ENCODE measurements around the gene CCDC86.

Gene CCDC86

DNA sequence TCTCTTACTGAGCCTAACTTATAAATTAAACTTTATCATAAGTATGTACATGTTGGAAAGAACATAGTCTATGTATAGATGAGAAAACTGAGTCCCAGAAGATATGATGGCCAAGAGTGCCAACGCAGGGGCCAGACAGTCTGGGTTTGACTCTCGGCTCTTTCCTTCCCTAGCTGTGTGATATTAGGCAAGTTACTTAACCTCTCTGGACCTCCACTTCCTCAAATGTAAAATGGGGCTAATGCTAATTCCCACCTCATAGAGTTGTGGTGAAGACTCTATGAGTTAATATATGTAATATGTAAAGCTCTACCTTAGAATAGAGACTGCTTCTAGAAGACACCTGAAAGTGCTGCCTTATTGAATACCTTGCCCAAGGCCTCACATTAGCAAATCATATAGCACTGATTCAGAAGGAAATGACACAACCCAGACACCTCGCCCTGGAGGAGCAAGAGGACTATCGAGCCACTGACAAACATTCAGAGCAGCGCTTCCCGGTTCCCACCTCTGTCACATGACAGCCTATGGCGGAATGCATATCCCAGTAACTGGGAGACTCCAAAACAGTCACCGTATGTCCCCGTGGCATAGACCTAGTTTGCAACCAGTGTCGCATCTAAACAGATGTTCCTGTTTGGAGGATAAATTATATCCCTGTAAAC, 11.3 kb upstream of the CCDC86 start:
- peak; percentile 47 for ATAC-seq
- no peak for TF ChIP-seq ARNTL (CRISPR knock-in tag; IDR thresholded peaks at IDR 0.05; ENCODE audit: borderline replicate concordance, low read depth)
- no peak for TF ChIP-seq OSR1 (CRISPR knock-in tag; IDR thresholded peaks at IDR 0.05)
- no peak for TF ChIP-seq TOX (CRISPR knock-in tag; IDR thresholded peaks at IDR 0.05; ENCODE audit: borderline replicate concordance)
- TF ChIP-seq GLIS3 (CRISPR knock-in tag; IDR thresholded peaks at IDR 0.05): no peak
- no peak for TF ChIP-seq ESRRG (CRISPR knock-in tag; IDR thresholded peaks at IDR 0.05)
- TF ChIP-seq, protein P1, sequence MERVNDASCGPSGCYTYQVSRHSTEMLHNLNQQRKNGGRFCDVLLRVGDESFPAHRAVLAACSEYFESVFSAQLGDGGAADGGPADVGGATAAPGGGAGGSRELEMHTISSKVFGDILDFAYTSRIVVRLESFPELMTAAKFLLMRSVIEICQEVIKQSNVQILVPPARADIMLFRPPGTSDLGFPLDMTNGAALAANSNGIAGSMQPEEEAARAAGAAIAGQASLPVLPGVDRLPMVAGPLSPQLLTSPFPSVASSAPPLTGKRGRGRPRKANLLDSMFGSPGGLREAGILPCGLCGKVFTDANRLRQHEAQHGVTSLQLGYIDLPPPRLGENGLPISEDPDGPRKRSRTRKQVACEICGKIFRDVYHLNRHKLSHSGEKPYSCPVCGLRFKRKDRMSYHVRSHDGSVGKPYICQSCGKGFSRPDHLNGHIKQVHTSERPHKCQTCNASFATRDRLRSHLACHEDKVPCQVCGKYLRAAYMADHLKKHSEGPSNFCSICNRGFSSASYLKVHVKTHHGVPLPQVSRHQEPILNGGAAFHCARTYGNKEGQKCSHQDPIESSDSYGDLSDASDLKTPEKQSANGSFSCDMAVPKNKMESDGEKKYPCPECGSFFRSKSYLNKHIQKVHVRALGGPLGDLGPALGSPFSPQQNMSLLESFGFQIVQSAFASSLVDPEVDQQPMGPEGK (CRISPR knock-in tag; IDR thresholded peaks at IDR 0.05; ENCODE audit: borderline replicate concordance): no peak
- TF ChIP-seq, protein P2, sequence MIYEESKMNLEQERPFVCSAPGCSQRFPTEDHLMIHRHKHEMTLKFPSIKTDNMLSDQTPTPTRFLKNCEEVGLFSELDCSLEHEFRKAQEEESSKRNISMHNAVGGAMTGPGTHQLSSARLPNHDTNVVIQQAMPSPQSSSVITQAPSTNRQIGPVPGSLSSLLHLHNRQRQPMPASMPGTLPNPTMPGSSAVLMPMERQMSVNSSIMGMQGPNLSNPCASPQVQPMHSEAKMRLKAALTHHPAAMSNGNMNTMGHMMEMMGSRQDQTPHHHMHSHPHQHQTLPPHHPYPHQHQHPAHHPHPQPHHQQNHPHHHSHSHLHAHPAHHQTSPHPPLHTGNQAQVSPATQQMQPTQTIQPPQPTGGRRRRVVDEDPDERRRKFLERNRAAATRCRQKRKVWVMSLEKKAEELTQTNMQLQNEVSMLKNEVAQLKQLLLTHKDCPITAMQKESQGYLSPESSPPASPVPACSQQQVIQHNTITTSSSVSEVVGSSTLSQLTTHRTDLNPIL (CRISPR knock-in tag; IDR thresholded peaks at IDR 0.05; ENCODE audit: low read depth): no peak
- no peak for TF ChIP-seq ZNF70 (CRISPR knock-in tag; IDR thresholded peaks at IDR 0.05)
- no peak for TF ChIP-seq ISL1 (CRISPR knock-in tag; IDR thresholded peaks at IDR 0.05)
- TF ChIP-seq TCF4 (CRISPR knock-in tag; IDR thresholded peaks at IDR 0.05; ENCODE audit: borderline replicate concordance): no peak
- TF ChIP-seq ZFP3 (CRISPR knock-in tag; IDR thresholded peaks at IDR 0.05): no peak

DNA sequence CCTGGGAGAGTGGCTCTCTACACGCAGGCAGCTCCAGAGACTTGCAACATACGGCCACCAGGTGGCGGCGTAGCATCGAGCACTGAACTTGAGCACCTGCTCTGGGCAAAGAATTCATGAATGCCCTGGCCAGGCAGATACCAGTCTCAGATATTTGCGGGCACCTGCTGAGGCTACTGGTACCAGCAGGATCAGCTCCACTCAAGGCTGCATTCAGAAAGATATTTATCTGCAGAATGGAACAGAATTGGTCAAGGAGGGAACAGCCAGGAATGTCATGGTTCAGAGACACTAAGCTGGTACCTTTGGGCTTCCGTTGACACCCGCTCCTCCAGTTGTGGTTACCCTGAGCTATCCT, 10.8 kb upstream of the CCDC86 start:
- ATAC-seq: peak; percentile 98
- peak; percentile 83; the same call in 1 of the 2 replicates for TF ChIP-seq SNAI2 (CRISPR knock-in tag; IDR thresholded peaks at IDR 0.05)
- no peak for TF ChIP-seq GLIS3 (CRISPR knock-in tag; IDR thresholded peaks at IDR 0.05)

DNA sequence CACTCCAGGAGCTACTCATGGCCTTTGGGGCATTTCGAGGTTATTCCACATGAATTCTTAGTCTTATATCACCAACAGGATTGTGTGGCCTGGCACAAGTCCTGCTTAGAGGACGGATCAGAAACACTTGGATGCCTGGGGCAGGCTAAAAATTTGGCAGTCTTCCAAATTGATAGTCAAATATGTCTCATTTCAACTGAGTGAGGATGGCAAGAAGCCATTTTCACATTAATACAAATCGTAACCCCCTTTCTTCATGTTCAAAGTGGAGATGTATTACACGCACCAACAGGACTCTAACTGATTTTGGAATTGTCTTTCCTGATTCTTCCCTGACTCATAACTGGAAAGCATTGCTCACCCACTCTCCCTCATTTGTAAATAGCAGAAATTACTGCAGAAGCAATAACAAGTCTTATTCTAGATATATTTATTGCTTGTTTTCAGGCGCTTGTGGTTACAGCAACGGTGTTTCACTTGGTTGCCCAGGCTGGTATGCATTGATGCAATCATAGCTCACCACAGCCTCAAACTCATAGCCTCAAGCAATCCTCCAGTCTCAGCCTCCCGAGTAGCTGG, 10.3 kb upstream of the CCDC86 start:
- TF ChIP-seq, protein P2 (CRISPR knock-in tag; IDR thresholded peaks at IDR 0.05; ENCODE audit: low read depth): no peak
- TF ChIP-seq ZNF565 (CRISPR knock-in tag; conservative IDR thresholded peaks at IDR 0.05; ENCODE audit: low read depth): no peak
- TF ChIP-seq, protein P1 (CRISPR knock-in tag; IDR thresholded peaks at IDR 0.05; ENCODE audit: borderline replicate concordance): no peak
- TF ChIP-seq BACH2 (CRISPR knock-in tag; IDR thresholded peaks at IDR 0.05; ENCODE audit: borderline replicate concordance): no peak
- TF ChIP-seq ZNF70 (CRISPR knock-in tag; IDR thresholded peaks at IDR 0.05): no peak
- TF ChIP-seq ZFP3 (CRISPR knock-in tag; IDR thresholded peaks at IDR 0.05): no peak
- TF ChIP-seq ISL1 (CRISPR knock-in tag; IDR thresholded peaks at IDR 0.05): no peak
- TF ChIP-seq, protein P3, sequence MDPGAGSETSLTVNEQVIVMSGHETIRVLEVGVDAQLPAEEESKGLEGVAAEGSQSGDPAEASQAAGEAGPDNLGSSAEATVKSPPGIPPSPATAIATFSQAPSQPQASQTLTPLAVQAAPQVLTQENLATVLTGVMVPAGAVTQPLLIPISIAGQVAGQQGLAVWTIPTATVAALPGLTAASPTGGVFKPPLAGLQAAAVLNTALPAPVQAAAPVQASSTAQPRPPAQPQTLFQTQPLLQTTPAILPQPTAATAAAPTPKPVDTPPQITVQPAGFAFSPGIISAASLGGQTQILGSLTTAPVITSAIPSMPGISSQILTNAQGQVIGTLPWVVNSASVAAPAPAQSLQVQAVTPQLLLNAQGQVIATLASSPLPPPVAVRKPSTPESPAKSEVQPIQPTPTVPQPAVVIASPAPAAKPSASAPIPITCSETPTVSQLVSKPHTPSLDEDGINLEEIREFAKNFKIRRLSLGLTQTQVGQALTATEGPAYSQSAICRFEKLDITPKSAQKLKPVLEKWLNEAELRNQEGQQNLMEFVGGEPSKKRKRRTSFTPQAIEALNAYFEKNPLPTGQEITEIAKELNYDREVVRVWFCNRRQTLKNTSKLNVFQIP (CRISPR knock-in tag; IDR thresholded peaks at IDR 0.05; ENCODE audit: borderline replicate concordance, low read depth): no peak
- TF ChIP-seq TCF4 (CRISPR knock-in tag; IDR thresholded peaks at IDR 0.05; ENCODE audit: borderline replicate concordance): no peak
- TF ChIP-seq, protein P4, sequence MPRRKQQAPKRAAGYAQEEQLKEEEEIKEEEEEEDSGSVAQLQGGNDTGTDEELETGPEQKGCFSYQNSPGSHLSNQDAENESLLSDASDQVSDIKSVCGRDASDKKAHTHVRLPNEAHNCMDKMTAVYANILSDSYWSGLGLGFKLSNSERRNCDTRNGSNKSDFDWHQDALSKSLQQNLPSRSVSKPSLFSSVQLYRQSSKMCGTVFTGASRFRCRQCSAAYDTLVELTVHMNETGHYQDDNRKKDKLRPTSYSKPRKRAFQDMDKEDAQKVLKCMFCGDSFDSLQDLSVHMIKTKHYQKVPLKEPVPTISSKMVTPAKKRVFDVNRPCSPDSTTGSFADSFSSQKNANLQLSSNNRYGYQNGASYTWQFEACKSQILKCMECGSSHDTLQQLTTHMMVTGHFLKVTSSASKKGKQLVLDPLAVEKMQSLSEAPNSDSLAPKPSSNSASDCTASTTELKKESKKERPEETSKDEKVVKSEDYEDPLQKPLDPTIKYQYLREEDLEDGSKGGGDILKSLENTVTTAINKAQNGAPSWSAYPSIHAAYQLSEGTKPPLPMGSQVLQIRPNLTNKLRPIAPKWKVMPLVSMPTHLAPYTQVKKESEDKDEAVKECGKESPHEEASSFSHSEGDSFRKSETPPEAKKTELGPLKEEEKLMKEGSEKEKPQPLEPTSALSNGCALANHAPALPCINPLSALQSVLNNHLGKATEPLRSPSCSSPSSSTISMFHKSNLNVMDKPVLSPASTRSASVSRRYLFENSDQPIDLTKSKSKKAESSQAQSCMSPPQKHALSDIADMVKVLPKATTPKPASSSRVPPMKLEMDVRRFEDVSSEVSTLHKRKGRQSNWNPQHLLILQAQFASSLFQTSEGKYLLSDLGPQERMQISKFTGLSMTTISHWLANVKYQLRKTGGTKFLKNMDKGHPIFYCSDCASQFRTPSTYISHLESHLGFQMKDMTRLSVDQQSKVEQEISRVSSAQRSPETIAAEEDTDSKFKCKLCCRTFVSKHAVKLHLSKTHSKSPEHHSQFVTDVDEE (CRISPR knock-in tag; IDR thresholded peaks at IDR 0.05): no peak
- TF ChIP-seq ARNTL (CRISPR knock-in tag; IDR thresholded peaks at IDR 0.05; ENCODE audit: borderline replicate concordance, low read depth): no peak
- no peak for TF ChIP-seq ESRRG (CRISPR knock-in tag; IDR thresholded peaks at IDR 0.05)
- no peak for TF ChIP-seq OSR1 (CRISPR knock-in tag; IDR thresholded peaks at IDR 0.05)
- TF ChIP-seq, protein P5, sequence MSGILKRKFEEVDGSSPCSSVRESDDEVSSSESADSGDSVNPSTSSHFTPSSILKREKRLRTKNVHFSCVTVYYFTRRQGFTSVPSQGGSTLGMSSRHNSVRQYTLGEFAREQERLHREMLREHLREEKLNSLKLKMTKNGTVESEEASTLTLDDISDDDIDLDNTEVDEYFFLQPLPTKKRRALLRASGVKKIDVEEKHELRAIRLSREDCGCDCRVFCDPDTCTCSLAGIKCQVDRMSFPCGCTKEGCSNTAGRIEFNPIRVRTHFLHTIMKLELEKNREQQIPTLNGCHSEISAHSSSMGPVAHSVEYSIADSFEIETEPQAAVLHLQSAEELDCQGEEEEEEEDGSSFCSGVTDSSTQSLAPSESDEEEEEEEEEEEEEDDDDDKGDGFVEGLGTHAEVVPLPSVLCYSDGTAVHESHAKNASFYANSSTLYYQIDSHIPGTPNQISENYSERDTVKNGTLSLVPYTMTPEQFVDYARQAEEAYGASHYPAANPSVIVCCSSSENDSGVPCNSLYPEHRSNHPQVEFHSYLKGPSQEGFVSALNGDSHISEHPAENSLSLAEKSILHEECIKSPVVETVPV (CRISPR knock-in tag; IDR thresholded peaks at IDR 0.05): no peak
- no peak for TF ChIP-seq ZC3H10 (CRISPR knock-in tag; IDR thresholded peaks at IDR 0.05)
- no peak for TF ChIP-seq GLIS3 (CRISPR knock-in tag; IDR thresholded peaks at IDR 0.05)
- ATAC-seq: peak; percentile 6; the same call in 2 of the 3 replicates
